ENCODE measurements around the gene MAP3K7CL. TPM values are rescaled to one million over a fixed set of nuclear protein-coding genes. Genes with fewer than 3 reads are reported as not detected.

Gene MAP3K7CL
- total and polyA plus RNA-seq, 2 of the 8 experiments (the other 6 are each of a cell fraction or from before 2014, with no cell fraction given): not detected

DNA sequence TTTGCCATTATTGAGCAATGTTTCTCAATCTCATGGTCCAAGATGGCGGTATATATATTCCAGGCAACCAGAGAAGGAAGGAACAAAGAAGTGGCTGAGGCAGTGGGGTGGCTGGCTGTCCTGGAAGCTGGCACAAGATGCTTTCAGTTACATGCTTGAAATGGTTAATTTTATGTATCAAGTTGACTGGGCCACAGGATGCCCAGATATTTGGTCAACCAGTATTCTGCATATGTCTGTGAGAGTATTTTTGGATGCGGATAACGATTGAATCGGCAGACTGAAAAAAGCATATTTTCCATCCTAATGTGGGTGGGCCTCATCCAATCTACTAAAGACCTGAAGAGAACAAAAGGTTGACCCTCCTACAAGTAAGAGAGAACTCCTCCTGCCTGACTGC is 55.2 kb downstream of the MAP3K7CL start (continued):
- TF ChIP-seq, protein P1, sequence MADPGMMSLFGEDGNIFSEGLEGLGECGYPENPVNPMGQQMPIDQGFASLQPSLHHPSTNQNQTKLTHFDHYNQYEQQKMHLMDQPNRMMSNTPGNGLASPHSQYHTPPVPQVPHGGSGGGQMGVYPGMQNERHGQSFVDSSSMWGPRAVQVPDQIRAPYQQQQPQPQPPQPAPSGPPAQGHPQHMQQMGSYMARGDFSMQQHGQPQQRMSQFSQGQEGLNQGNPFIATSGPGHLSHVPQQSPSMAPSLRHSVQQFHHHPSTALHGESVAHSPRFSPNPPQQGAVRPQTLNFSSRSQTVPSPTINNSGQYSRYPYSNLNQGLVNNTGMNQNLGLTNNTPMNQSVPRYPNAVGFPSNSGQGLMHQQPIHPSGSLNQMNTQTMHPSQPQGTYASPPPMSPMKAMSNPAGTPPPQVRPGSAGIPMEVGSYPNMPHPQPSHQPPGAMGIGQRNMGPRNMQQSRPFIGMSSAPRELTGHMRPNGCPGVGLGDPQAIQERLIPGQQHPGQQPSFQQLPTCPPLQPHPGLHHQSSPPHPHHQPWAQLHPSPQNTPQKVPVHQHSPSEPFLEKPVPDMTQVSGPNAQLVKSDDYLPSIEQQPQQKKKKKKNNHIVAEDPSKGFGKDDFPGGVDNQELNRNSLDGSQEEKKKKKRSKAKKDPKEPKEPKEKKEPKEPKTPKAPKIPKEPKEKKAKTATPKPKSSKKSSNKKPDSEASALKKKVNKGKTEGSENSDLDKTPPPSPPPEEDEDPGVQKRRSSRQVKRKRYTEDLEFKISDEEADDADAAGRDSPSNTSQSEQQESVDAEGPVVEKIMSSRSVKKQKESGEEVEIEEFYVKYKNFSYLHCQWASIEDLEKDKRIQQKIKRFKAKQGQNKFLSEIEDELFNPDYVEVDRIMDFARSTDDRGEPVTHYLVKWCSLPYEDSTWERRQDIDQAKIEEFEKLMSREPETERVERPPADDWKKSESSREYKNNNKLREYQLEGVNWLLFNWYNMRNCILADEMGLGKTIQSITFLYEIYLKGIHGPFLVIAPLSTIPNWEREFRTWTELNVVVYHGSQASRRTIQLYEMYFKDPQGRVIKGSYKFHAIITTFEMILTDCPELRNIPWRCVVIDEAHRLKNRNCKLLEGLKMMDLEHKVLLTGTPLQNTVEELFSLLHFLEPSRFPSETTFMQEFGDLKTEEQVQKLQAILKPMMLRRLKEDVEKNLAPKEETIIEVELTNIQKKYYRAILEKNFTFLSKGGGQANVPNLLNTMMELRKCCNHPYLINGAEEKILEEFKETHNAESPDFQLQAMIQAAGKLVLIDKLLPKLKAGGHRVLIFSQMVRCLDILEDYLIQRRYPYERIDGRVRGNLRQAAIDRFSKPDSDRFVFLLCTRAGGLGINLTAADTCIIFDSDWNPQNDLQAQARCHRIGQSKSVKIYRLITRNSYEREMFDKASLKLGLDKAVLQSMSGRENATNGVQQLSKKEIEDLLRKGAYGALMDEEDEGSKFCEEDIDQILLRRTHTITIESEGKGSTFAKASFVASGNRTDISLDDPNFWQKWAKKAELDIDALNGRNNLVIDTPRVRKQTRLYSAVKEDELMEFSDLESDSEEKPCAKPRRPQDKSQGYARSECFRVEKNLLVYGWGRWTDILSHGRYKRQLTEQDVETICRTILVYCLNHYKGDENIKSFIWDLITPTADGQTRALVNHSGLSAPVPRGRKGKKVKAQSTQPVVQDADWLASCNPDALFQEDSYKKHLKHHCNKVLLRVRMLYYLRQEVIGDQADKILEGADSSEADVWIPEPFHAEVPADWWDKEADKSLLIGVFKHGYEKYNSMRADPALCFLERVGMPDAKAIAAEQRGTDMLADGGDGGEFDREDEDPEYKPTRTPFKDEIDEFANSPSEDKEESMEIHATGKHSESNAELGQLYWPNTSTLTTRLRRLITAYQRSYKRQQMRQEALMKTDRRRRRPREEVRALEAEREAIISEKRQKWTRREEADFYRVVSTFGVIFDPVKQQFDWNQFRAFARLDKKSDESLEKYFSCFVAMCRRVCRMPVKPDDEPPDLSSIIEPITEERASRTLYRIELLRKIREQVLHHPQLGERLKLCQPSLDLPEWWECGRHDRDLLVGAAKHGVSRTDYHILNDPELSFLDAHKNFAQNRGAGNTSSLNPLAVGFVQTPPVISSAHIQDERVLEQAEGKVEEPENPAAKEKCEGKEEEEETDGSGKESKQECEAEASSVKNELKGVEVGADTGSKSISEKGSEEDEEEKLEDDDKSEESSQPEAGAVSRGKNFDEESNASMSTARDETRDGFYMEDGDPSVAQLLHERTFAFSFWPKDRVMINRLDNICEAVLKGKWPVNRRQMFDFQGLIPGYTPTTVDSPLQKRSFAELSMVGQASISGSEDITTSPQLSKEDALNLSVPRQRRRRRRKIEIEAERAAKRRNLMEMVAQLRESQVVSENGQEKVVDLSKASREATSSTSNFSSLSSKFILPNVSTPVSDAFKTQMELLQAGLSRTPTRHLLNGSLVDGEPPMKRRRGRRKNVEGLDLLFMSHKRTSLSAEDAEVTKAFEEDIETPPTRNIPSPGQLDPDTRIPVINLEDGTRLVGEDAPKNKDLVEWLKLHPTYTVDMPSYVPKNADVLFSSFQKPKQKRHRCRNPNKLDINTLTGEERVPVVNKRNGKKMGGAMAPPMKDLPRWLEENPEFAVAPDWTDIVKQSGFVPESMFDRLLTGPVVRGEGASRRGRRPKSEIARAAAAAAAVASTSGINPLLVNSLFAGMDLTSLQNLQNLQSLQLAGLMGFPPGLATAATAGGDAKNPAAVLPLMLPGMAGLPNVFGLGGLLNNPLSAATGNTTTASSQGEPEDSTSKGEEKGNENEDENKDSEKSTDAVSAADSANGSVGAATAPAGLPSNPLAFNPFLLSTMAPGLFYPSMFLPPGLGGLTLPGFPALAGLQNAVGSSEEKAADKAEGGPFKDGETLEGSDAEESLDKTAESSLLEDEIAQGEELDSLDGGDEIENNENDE (IDR thresholded peaks at IDR 0.05; ENCODE audit: insufficient replicate concordance, low read length): no peak
- TF ChIP-seq RXRA (IDR thresholded peaks at IDR 0.05; ENCODE audit: insufficient read depth, low read depth, low read length) (no peak), BRCA1 (IDR thresholded peaks at IDR 0.05; ENCODE audit: low read depth, low read length) (no peak), TCF12 (IDR thresholded peaks at IDR 0.05; ENCODE audit: low read depth, low read length) (no peak), CHD1 (IDR thresholded peaks at IDR 0.05; ENCODE audit: low read depth, low read length) (no peak), RBBP5 (IDR thresholded peaks at IDR 0.05; ENCODE audit: borderline replicate concordance, low read depth, low read length) (no peak), SIRT6 (IDR thresholded peaks at IDR 0.05; ENCODE audit: low read length) (no peak), PHF8 (conservative IDR thresholded peaks at IDR 0.05; ENCODE audit: low read depth, low read length) (no peak), HDAC6 (IDR thresholded peaks at IDR 0.05; ENCODE audit: low read depth, low read length) (no peak), SP1 (IDR thresholded peaks at IDR 0.05; ENCODE audit: low read depth, low read length) (no peak), YY1 (IDR thresholded peaks at IDR 0.05; ENCODE audit: low read depth, low read length) (no peak), TAF7 (optimal IDR thresholded peaks at IDR 0.05; ENCODE audit: borderline replicate concordance, low read depth, low read length) (no peak), CHD2 (IDR thresholded peaks at IDR 0.05; ENCODE audit: low read length) (no peak)
